HEK293T (cell line): ENCODE data around the gene PPP2R5D.

Experiments used
- BHLHE40 ChIP-seq: fragments of 450-650 bp; IDR thresholded peaks from 2 replicates; pipeline ENCODE4 v1.6.1; 2016; ENCODE audit warnings: mild to moderate bottlenecking, moderate library complexity, borderline replicate concordance
- CTBP1 ChIP-seq: fragments of 450-650 bp; IDR thresholded peaks from 2 replicates; pipeline ENCODE4 v1.6.1; 2016; ENCODE audit warnings: borderline replicate concordance
- ELF4 ChIP-seq: fragments of 450-650 bp; IDR thresholded peaks from 2 replicates; pipeline ENCODE4 v1.6.1; 2017; ENCODE audit warnings: antibody characterized with exemption
- HDGF ChIP-seq: fragments of 450-650 bp; IDR thresholded peaks from 2 replicates; pipeline ENCODE4 v1.6.1; 2017; ENCODE audit warnings: antibody characterized with exemption, borderline replicate concordance
- L3MBTL2 ChIP-seq: fragments of 450-650 bp; conservative IDR thresholded peaks from 2 replicates; pipeline ENCODE4 v1.6.1; 2016; ENCODE audit warnings: mild to moderate bottlenecking
- NFRKB ChIP-seq: fragments of 450-650 bp; IDR thresholded peaks from 2 replicates; pipeline ENCODE4 v1.6.1; 2016; ENCODE audit warnings: mild to moderate bottlenecking, moderate library complexity
- PKNOX1 ChIP-seq: fragments of 450-650 bp; IDR thresholded peaks from 2 replicates; pipeline ENCODE4 v1.6.1; 2016
- SP1 ChIP-seq: fragments of 450-650 bp; IDR thresholded peaks from 2 replicates; pipeline ENCODE4 v1.6.1; 2017
- SUZ12 ChIP-seq: fragments of 450-650 bp; IDR thresholded peaks from 2 replicates; pipeline ENCODE4 v1.6.1; 2016; ENCODE audit warnings: mild to moderate bottlenecking
- ZNF384 ChIP-seq: fragments of 450-650 bp; IDR thresholded peaks from 2 replicates; pipeline ENCODE4 v1.6.1; 2016

GRCh38 chr6:43032326-43032725 lies 48.0 kb downstream of the PPP2R5D start:
- no peak for TF ChIP-seq NFRKB
- TF ChIP-seq ELF4 = no peak
- no peak for TF ChIP-seq ZNF384
- TF ChIP-seq SP1 = no peak
- TF ChIP-seq BHLHE40 = no peak
- TF ChIP-seq PKNOX1 = no peak
- no peak for TF ChIP-seq SUZ12
- TF ChIP-seq HDGF = no peak
- TF ChIP-seq CTBP1 = no peak
- no peak for TF ChIP-seq L3MBTL2
